HepG2 (cell line): ENCODE measurements around the gene PEAK3. TPM values are rescaled to one million over a fixed set of nuclear protein-coding genes. Genes with fewer than 3 reads are reported as not detected.

Experiments used
- GPBP1L1 ChIP-seq: sonication (generic); formaldehyde crosslinking; IDR thresholded peaks from 2 replicates; pipeline ENCODE4 v1.5.0; 2020; ENCODE audit warnings: mild to moderate bottlenecking, missing genetic modification reagents
- HCFC1 ChIP-seq: fragments of 150-350 bp; IDR thresholded peaks from 2 replicates; pipeline ENCODE4 v1.6.1; 2014; ENCODE audit warnings: low read depth, low read length
- REXO4 ChIP-seq: sonication (generic); formaldehyde crosslinking; IDR thresholded peaks from 2 replicates; pipeline ENCODE4 v1.8.0; 2022; ENCODE audit warnings: missing genetic modification reagents, mild to moderate bottlenecking, borderline replicate concordance
- ZFYVE20 ChIP-seq: sonication (generic); formaldehyde crosslinking; IDR thresholded peaks from 2 replicates; pipeline ENCODE4 v1.8.0; 2023; ENCODE audit warnings: low read depth, mild to moderate bottlenecking, moderate library complexity, missing genetic modification reagents, borderline replicate concordance
- ZNF235 ChIP-seq: sonication (generic); formaldehyde crosslinking; IDR thresholded peaks from 2 replicates; pipeline ENCODE4 v1.8.1; 2023; ENCODE audit warnings: mild to moderate bottlenecking, missing genetic modification reagents, borderline replicate concordance
- ZNF274 ChIP-seq: sonication (generic); formaldehyde crosslinking; IDR thresholded peaks from 2 replicates; pipeline ENCODE4 v1.5.1; 2020; ENCODE audit warnings: mild to moderate bottlenecking, missing genetic modification reagents
- ZNF878 ChIP-seq: sonication (generic); formaldehyde crosslinking; IDR thresholded peaks from 2 replicates; pipeline ENCODE4 v1.8.1; 2023; ENCODE audit warnings: mild to moderate bottlenecking, missing genetic modification reagents, moderate library complexity
- polyA plus RNA-seq, 8 experiments: library from polyadenylated mRNA; depleted of rRNA in 3 of 8; stranded (reverse) in 7 of 8; unstranded in 1 of 8; fragments of >200 nt; fragmentation: Illumina TruSeq in 4 of 8; extraction: Trizol in 4 of 8; gene quantifications; 2 replicates each; pipeline versions ENCODE4 v1.2.1 to v1.2.3, GENCODE V29; 2011 to 2016; ENCODE audit warnings: low read depth in 4 of 8, missing spikeins in 1 of 8, mixed read lengths in 1 of 8; ENCODE audit not compliant: insufficient read depth in 1 of 8
- total RNA-seq, 5 experiments: library from RNA; depleted of rRNA; stranded (reverse); fragments of >200 nt; fragmentation: Illumina TruSeq; extraction: Trizol; gene quantifications; 2 replicates each; pipeline ENCODE4 v1.2.3, GENCODE V29; 2016; ENCODE audit warnings: low read depth in 1 of 5
- TF ChIP-seq, protein P1 (sequence below): sonication (generic); formaldehyde crosslinking; IDR thresholded peaks from 2 replicates; pipeline ENCODE4 v1.5.0; 2020; ENCODE audit warnings: missing genetic modification reagents
- TF ChIP-seq, protein P2 (sequence below), 2 experiments: fragments of 450-650 bp in 1 of 2; sonication (generic) in 1 of 2; formaldehyde crosslinking; IDR thresholded peaks; 2 replicates each; pipeline versions ENCODE4 v1.5.0 to v1.8.0; 2020 to 2022; ENCODE audit warnings: mild to moderate bottlenecking in 1 of 2, missing genetic modification reagents in 1 of 2

Gene PEAK3
- total and polyA plus RNA-seq, 2 of the 13 experiments (the other 11 are each of a cell fraction or from before 2014, with no cell fraction given): not detected

DNA sequence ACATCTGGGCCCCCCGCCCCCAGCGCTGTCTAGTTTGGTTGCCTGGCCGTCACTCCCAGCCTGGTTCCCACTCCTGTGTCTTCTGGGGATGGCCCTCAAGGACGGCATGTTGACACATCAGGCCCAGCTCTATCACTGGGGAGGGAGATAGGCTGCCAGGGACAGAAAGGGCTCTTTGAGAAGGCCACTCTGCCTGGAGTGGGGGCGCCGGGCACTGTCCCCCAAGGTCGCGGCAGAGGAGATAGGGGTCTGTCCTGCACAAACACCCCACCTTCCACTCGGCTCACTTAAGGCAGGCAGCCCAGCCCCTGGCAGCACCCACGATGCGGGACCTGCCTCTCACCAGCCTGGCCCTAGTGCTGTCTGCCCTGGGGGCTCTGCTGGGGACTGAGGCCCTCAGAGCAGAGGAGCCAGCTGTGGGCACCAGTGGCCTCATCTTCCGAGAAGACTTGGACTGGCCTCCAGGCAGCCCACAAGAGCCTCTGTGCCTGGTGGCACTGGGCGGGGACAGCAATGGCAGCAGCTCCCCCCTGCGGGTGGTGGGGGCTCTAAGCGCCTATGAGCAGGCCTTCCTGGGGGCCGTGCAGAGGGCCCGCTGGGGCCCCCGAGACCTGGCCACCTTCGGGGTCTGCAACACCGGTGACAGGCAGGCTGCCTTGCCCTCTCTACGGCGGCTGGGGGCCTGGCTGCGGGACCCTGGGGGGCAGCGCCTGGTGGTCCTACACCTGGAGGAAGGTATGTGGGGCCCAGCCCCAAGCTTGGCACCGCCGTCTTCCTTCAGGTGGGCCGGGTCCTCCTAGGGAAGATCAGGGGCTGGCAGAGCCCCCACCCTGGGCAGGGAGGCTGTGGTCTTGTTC, 32.7 kb downstream of the PEAK3 start, which contains the start of gene AMH (continued):
- TF ChIP-seq, protein P1, sequence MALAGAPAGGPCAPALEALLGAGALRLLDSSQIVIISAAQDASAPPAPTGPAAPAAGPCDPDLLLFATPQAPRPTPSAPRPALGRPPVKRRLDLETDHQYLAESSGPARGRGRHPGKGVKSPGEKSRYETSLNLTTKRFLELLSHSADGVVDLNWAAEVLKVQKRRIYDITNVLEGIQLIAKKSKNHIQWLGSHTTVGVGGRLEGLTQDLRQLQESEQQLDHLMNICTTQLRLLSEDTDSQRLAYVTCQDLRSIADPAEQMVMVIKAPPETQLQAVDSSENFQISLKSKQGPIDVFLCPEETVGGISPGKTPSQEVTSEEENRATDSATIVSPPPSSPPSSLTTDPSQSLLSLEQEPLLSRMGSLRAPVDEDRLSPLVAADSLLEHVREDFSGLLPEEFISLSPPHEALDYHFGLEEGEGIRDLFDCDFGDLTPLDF (CRISPR knock-in tag): no peak
- TF ChIP-seq HCFC1 (no peak), ZNF878 (CRISPR knock-in tag) (no peak), ZNF274 (no peak), ZFYVE20 (no peak), REXO4 (CRISPR knock-in tag) (no peak), ZNF235 (no peak), GPBP1L1 (CRISPR knock-in tag) (no peak)
- TF ChIP-seq, protein P2, sequence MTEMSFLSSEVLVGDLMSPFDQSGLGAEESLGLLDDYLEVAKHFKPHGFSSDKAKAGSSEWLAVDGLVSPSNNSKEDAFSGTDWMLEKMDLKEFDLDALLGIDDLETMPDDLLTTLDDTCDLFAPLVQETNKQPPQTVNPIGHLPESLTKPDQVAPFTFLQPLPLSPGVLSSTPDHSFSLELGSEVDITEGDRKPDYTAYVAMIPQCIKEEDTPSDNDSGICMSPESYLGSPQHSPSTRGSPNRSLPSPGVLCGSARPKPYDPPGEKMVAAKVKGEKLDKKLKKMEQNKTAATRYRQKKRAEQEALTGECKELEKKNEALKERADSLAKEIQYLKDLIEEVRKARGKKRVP (CRISPR knock-in tag; IDR thresholded peaks at IDR 0.05): no peak
